IPS DF 4.7 (cell line): ENCODE data around the gene BICRAL.
"Not testable (repeated sequence)": the region's sequence is repeated elsewhere in the genome, so short reads cannot be mapped to it uniquely, and the experiment has no call there.

Experiments
- DNase-seq: peaks from one replicate; pipeline ENCODE4 v3.0.0-alpha.2; 2013; ENCODE audit warnings: low spot score; ENCODE audit errors: extremely low read depth

The BICRAL gene

DNA sequence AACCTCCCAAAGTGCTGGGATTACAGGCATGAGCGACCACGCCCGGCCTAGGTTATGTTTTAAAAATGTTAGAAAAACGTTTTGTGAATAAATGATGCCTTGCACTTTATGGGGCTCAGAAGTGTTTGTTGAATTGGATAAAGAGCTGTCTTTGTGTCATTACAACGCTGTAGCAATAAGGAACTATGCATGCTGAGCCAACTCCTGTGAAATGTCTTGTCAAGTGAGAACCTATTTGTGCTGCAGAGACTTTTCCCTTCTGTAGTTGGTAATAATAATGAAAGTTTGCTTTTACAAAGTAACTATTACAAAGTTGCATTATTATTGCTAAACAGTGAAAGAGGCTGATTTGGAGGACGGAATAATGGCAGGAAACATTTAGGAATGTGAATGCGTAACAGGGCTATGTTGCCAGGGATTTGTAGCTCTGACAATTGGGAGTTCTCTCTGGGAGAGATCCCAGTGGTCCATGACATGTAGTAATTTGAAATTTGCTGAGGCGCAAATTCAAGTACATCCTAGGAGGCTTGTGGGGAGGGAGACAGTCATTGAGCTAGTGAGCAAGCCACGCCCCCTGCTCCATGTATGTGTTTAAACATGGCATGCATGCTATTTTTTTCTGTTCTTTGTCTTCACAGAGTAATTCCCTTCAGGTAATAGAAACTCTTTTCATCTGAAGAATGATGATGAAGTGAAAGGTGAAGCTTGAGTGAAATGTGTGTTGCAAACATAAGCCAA, 16.8 kb upstream of the BICRAL start:
- no peak for DNase-seq

DNA sequence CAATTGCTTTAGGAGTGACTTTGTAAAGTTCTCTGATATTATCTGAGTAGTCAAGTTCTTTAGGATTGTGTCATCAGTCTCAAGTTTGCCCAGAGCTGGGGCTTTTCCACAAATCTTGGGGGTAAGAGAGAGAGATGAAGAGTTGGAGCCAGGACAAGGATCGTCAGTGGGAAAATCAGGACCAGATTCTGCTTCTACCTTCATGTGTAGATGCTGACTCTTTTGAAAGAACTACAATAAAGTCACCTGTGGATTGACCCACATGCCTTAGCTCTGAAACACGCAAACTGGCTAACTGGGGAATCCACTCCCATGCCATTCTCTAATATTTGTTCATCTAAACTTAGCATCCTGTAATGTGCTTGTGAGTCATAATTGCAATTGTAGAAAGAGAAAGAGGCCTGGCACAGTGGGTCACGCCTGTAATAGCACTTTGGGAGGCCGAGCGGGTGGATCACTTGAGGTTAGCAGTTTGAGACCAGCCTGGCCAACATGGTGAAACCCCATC, 15.6 kb upstream of the BICRAL start:
- DNase-seq = no peak

DNA sequence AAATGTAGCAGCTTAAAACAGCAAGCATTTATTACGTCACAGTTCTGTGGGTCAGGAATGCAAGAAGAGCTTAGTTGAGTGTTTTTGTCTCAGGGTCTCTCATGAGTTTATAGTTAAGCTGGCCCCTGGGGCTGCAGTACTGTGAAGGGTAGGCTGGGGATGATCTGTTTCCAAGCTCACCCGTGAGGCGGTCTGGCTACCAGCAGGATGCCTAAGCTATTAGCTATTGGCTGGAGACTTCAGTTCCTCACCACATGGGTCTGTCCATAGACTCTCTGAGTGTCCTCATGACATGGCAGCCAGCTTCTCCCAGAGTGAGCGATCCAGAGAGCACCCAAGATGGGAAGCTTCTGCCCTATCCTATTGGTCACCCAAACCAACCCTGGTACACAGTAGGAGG, 12.8 kb upstream of the BICRAL start:
- no peak for DNase-seq

DNA sequence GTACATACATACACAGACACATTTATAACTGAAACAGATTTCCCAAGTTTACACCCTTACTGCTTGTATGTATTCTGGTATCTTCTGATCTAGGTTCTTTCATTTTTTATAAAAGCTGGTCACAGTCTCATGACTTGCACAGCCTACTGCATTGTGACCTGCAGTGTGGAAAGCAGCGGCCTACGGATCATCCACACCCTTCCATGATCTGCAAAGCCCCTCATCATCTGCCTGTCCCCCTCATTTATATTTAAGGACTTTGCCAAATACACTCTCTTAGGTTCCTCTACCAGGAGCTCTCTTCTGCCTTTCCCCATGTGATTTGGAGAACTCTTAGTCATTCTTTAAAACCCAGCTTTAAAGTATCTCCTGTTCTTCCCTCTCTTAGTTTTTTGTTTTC, 12.0 kb upstream of the BICRAL start:
- DNase-seq = no peak

DNA sequence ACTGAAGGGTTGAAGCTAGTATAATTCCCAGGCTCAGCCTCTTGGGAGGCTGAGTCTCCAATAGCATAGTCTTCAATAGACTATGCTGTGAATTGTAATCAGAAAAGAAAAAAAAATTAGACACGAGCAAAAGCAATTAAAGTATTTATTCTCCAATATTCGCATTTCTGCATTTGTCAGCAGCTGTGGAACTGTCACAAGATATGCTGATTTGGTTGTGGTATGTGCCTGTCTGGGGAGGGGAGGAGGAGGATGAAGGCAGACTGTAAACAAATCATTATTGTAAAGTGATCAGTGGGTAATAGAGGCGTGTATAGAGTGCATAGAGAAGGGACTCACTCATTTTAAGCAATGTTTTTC, 10.1 kb upstream of the BICRAL start:
- DNase-seq = no peak

DNA sequence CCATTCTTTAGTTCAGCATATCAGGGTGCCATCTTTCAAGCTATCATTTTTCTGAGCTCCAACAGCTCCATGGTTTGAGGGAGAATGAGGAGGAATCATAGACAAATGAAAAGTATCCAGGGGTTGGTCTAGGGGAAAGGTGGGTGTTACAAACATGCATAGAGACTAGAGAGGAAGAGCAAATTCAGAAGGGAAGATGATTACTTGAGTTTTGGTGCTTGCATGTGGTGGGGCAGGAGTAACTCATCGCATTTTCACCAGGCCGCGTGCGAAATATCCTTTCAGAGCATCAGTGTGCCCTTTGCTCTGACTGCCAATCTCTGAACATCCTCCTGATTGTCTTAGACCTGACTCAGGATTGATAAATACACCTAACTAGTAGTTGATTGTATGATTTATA, 7.7 kb upstream of the BICRAL start:
- DNase-seq = no peak

DNA sequence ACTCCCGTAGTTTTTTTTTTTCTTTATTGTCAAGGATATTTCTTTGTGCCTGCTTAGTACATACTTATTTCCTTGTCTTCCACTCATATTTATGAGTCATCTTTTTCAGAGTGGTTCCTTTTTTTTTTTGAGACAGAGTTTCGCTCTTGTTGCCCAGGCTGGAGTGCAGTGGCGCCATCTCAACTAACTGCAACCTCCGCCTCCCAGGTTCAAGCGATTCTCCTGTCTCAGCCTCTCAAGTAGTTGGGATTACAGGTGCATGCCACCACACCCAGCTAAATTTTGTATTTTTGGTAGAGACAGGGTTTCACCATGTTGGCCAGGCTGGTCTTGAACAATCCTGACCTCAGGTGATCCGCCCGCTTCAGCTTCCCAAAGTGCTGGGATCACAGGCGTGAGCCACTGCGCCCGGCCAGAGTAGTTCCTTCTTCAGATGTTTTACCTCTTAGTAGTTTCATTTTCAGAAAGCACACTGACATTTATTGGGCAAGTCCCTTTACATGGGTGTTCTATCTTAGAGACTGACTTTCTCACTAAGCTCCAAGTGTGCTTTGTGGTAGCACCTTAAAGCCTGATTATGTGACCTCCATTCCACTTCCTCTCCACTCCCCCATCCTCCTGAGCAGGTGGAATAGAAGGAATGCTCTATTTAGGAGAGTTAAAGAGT, 6.9 kb upstream of the BICRAL start:
- DNase-seq = not testable (repeated sequence)

DNA sequence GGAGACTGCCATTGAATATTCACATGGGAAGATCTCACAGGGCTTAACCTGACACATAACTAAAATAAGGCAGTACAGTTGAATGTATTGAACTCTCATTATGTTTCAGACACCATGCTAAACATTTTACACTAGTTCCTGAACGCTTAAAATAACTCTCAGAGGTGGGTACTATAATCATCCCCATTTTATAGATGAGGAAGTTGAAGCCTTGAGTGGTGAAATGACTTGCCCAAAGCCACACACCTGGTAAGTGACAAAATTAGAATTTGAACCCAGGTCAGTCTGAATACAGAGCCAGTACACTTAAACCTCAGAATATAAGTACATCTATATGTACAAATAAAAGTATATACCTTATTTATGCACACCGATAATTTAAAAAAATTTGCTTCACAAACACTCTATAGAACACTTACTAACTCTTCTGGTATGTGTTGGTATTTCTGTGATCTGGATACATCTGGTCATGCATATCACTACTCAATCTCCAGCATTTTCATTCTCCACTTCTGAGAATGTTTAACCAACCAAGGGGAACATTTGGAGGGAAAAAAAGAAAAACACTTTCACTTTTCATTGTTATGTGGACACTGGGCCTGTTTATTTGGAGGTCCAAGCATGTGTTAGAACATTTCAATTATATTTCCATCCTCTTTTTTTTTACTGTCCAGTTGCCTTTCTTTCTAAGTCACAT, 4.6 kb upstream of the BICRAL start:
- no peak for DNase-seq

DNA sequence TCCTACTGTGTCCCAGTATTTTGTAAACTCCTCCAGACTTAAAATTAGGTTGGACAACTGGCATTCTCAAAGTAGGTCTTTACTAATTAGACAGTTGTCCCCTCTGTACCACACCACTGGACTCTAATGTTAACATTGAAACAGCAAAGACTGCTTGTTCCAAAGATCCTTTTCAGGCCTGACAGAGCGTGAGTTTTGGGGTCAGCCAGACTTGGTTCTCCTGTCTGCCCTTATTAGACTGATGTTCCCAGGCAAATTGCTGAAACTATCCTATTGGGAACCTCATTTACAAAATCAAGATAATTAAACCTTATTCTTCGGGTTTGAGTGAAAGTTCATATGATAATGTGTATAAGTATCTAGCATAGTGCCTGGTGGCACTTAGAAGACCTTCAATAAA, 3.7 kb upstream of the BICRAL start:
- DNase-seq = no peak

DNA sequence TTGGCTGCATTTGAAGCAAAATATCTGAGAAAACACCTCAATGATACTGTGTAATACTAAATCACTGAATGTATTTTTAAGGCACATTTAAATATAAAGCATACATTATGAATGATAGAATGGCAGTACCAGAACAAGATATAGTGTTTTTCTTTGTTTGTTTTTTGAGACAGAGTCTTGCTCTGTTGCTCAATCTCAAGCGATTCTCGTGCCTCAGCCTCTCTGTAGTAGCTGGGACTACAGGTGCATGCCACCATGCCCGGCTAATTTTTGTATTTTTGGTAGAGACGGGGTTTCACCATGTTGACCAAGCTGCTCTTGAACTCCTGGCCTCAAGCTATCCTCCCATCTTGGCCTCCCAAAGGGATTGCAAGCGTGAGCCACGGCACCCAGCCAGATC, 2.3 kb upstream of the BICRAL start:
- no peak for DNase-seq

DNA sequence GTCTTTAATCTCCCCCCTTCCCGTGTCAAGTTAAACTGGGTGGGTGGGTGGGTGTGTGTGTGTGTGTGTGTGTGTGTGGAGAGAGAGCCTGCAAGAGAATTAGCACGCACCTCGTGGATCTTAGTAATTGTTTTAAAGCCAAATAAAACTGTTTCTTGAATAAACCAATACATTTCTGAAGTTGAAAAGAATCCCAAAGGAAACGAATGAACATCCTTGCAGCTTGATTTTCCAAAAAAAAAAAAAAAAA, 381 bp upstream of the BICRAL start:
- no peak for DNase-seq

DNA sequence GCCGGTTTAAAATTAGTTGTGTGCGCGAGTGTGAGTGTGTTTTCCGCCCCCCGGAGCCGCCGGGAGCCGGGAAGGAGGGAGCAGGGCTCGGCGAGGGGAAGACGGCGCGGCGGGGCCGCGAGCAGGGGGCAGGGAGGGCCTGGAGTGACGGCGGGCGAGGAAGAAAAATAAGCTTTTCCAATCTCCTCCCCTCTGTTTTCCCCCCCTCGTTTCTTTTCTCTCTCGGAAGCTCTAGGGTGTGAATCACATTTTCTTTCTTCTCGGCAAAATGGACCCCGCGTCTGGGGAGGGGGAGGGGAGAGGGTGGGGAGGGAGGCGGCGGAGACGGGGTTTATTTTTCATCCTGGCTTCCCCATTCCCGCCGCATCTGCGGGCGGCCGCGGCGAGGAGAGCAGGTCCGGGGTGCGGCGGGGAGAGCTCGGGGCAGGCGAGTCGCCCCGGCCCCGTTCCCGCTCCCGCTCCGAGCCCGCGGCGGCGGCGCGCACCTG, 881 bp downstream of the BICRAL start:
- DNase-seq = no peak

DNA sequence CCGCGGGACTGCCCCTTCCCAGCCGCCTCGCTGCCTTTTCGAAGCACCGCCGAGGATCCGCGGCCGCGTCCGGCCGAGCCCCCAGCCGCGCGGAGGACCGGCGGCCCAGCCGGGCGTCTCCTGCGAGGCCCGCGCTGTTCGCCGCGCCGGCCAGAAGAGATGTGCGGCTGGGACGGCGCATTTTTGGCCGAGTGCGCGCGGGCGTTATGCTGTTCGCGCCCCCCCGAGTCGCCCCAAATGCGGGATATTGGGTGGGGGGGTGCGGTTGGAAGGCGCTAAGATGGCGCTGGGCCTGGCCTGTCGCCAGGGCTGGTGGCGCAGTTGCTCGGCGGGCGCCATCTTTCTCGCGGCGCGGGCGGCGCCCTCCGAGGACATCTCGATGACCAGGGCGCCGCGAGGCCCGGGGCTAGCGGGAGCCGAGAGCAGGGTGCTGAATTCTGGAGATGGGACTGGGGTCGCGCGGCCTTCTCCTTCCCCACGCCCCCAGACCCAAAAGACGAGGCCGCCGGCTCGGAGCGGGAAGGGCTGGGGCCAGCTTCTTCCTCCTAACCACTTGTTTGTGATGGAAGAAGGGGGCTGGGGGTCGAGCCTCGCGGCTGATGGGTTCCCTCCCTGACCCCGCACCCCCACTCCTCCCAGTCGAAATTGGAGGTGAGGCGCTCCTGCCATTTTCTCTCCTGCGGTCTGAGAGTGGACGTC, 1.5 kb downstream of the BICRAL start:
- DNase-seq = no peak

DNA sequence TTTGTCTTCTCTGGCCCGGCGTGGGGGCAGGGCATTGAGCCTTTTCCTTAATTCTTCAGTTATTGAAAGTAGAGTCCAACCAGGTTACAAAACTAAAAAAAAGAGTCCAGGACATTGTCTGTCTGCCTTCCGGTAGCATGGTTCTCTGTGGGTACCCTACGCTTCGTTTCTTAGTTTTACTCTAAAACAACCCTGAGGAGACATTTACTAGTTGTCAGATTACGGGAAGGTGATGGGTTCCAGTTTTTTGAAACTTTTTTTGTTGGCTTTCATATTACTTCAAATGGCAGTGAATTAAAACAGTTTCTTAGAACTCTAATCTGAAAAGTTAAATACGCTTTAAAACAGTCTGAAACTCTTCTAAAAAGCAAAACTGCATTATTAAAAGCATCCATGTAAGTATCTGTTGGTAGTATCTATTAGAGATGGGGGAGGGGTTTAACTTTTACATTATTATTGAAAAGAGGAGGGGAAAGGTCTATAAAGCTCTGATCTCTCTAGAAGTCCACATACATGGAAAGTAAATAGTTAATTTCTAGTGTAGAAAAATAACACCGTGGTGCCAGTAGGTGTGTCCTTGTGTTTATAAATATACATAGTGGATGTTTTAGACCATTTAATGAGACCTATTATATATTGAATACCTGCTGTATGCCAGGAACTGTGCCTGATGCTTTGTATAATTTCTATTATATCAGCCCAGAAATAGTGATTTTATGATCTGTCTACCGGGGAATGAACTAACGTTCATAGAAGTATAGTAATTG, 2.2 kb downstream of the BICRAL start:
- no peak for DNase-seq

DNA sequence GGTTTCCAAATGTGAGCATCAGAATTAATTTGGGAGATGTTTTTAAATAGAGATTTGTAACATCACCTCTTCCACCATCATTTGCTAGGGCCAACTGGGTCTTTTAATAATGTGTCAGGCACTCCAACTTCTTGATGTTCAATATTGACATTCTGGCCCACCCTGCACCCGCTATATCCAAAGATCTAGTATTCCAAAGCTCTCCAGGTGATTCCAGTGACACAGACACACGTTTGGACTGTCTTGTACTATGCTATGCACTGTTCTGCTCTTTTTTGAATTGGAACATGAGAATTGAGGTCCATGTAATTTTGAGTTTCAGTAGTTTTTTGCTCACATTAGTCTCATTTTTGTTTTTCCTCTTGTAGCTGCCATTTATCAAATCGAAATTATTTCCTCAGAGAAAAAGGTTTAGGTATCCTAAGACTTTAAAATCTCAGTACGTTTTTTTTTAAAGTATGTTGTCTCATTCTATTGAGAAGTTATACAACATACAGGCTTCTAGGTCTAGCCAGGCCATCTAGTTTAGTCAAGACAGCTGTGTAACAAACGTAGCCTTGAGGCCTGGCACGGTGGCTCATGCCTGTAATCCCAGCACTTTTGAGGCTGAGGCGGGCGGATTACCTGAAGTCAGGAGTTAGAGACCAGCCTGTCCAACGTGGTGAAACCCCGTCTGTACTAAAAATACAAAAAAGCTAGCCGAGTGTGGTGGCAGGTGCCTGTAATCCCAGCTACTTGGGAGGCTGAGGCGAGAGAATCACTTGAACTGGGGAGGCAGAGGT, 3.1 kb downstream of the BICRAL start:
- DNase-seq = no peak

DNA sequence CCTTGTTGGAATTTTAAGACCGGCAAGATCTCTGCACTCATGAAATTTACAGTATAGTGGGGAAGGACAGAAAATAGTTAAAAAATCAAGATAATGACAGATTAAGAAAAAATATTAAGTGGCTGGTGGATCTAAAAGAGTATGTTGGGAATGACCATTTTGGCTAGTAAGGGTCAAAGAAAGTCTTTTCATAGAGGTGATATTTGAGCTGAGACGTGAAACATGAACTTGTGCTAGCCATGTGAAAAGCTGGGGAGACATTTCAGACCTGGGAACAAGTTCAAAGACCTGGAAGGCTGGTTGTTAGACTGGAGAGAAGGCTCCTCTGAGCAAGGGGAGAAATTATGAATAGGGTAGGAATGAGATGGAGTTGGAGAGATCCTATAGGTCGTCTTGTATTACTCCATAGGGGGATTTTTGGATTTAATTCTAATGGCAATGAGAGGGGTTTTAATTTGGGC, 4.7 kb downstream of the BICRAL start:
- DNase-seq = no peak

DNA sequence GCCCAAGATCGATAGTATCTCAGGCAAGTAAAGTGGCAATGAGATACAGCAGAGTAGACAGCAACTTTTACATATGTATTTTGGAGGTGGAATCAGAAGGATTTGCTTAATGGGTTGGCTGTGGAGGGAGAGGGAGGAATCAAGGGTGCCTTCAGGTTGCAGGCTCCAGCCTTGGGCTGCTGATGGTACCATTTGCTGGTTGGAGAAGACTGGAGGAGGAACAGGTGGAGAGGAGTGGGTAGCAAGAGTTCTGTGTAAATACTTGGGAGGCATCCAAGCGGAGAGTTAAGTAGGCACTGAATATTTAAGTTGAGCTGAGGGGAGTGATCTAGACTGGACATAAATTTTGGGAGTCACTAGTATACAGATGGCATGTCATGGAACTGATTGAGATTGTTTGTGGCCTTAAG, 5.2 kb downstream of the BICRAL start:
- DNase-seq = no peak

DNA sequence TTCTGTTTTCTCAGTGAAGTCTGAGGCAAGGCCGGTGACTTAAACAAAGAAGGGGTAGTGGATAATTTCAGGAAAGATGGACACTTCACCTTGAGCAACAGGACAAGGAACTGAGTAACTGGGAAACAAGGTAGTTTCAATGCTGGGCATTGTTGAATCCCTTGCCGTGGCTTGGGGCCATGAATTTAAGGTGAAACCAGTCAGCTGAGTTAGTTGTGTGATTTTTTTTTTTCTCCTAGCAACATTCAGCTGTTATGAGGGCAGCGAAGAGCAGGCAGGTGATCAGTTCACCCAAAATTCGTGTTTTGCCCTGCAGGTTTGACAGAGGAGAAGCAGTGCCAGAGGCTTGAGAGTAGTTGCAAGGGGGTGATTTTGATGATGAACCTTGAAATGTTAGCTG, 6.8 kb downstream of the BICRAL start:
- no peak for DNase-seq

DNA sequence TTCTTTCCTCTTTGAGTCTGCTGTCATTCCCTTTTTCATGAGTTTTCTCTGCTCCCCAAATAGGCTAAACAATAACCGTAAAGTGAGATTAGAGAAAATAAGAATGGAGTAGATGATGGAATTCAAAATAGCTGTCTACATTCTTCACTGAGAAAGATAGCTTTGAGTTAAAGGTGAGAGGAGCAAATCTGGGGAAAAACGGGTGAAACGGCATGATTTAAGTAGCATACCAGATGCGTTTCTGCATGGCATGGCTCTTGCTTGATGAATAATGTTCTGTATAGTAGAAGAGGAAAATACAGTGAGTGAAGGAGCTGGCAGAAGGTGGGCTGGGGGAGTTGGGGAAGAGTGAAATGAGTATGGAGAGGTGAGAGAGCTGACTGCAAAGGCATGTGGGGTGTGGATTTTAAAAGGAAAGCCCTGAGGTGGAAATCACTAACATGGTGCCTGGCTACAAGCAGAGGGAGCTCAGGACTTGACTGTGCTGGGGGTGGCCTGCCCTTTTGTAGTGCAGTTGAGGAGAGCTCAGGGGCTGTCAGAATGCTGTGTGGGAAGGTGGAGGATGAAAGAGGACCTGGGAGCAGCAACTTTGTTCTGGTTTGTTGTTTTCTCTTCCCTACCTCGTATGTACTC, 8.8 kb downstream of the BICRAL start:
- no peak for DNase-seq
